HG03469 (cell line): Measurements from ENCODE around the gene BEND3.

ENCODE experiments used
- ATAC-seq: cut with Tn5 transposase; IDR thresholded peaks from one replicate; pipeline ENCODE4 v1.9.1; 2021; ENCODE audit warnings: mild to moderate bottlenecking, moderate library complexity, moderate number of reproducible peaks; ENCODE audit not compliant: unreplicated experiment

Gene BEND3

DNA sequence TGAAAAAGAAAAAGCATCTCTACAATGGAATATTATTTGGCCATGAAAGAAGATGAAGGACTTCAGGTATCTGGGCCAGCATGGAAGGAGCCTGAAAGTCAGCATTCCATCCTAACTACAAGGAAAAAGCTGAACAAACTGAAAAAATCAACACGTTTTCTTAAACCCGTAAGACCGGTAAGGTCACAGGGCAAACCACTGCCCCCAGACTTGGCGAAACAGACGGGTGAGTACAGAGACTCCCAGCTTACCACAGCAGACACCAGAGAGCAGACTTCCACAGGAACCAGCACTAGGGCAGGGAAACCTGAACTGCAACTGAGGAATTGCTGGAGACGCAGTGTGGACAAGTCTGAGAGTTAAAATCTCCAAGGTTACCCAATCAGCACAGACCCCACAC lies 31.4 kb downstream of the BEND3 start:
- ATAC-seq, result no peak

DNA sequence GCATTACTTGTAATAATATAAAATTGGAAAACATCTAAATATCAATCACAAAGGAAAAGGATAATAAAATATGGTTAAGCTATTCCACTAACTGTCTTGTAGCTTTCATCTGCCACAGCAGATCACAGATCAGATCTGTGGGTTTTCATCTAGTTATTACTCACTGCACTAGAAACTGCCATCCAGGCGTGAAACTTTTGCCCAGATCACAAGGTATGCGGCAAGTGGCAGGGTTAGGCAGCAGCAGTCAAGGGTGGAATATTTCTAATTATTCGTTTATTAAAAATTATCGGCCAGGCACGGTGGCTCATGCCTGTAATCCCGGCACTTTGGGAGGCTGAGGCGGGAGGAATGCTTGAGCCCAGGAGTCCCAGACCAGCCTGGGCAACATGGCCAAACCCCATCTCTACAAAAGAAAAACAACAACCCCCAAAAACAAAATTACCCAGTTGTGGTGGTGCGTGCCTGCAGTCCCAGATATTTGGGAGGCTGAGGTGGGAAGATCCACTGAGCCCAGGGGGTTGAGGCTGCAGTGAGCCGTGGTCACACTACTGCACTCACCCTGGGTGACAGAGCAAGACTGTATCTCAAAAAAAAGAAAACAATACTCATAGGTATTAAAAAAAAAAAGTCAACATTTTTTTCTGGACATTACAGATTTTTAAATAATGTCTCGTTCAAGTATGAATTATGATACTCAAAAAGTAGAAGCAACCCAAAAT lies 32.1 kb downstream of the BEND3 start:
- ATAC-seq, result peak; percentile 91

DNA sequence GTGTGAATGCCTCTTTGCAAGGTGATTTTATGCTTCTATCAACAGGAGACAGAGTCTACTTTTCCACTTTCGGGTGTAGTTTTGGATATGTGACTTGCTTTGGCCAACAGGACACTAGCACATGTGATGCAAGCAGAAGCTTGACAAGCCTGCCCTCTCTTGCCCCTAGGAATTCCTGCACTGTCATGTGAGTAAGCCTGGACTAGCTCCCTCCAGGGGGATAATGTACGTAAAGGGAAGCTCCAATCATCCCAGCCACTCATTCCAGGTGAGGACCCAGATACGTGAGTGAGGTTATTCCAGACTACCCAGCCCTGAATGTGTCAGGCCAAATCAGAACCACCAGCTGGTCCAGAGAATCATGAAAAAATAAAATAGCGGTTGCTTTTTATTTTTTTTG lies 33.3 kb downstream of the BEND3 start:
- no peak for ATAC-seq

DNA sequence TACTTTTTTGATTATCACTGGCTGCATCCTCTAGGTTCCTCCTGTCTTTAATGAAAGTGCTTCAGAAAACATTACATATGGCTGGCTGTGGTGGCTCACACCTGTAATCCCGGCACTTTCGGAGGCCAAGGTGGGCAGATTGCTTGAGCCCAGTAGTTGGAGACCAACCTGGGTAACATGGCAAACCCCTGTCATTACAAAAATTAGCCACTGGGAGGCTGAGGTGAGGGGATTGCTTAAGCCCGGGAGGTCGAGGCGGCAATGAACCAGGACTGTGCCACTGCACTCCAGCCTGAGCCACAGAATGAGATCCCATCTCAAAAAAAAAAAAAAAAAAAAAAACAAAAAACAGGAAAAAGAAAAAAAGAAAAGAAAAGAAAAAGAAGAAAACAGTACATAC lies 35.3 kb downstream of the BEND3 start:
- ATAC-seq, result no peak

DNA sequence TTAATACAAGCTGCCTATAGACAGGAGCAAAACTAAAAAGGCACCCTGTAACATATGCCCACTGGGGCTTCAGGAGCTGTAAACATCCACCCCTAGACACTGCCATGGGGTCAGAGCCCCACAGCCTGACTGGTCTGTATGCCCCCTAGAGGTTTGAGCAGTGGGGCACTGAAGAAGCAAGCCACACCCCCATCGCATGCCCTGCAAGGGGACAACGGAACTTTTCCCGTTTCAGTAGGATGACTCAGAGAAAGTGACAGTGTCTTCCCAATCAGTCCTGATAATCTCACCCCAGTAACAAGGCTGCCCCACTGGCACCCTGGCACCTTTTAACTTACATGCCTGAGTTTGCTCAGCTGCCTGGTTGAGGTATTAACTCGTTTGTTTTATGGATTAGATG lies 35.9 kb downstream of the BEND3 start:
- ATAC-seq, result no peak

DNA sequence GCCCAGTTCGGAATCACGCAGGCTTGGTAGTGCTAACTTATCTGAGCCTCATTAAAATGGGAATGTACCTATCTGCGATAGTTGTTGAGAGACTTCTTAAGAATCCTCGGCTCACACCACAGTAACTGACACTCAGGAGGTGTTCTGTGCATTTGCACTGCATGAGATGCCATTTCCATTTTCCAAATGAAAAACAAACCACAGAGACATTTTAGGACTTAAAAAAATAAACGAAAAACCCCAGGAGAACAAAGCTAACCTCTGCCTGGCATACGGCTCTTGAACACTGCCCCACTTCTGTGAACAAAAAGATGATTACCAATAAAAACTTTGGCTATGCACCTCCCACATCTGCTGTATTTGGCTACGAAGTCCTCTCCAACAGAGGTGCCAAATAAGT lies 37.6 kb downstream of the BEND3 start:
- ATAC-seq, result no peak

DNA sequence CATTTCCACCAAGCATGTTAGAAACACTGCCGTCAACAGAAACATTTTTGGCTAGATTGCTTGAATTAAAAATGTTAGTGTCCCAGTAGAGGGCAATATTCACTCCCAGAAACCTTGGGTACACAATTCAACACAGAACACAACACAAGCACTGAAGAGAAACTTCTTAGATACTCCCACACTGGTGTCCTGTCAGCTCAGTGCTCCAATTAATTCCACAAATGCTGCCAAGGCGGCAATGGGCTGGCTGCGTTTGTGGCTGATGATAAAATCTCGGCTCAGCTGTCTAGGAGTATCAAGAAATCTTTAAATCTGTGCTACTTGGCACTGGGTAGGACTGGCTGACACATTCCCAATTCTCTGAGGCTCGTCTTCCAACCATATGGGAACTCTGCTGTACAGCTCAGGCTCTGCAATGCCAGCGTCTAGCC lies 39.3 kb downstream of the BEND3 start:
- no peak for ATAC-seq

DNA sequence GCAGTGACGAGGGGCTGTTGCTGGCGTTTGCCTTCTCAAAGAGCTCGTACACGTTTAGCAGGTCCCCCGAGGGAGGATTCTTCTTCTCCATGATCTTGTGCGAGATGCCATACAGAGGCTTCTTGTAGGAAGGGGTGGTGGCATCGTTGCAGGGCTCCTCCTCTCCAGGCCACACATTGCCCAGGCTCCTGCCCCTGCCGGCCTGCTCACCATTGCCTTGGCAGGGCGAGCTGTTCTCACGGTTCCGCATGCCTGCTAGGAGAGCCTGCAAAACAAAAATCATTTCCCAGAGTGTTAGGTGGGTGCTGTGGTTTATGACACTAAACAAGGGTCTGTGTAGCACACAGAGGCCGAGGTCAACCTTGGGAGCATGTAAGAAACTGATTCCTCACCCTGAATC lies 44.6 kb downstream of the BEND3 start:
- no peak for ATAC-seq

DNA sequence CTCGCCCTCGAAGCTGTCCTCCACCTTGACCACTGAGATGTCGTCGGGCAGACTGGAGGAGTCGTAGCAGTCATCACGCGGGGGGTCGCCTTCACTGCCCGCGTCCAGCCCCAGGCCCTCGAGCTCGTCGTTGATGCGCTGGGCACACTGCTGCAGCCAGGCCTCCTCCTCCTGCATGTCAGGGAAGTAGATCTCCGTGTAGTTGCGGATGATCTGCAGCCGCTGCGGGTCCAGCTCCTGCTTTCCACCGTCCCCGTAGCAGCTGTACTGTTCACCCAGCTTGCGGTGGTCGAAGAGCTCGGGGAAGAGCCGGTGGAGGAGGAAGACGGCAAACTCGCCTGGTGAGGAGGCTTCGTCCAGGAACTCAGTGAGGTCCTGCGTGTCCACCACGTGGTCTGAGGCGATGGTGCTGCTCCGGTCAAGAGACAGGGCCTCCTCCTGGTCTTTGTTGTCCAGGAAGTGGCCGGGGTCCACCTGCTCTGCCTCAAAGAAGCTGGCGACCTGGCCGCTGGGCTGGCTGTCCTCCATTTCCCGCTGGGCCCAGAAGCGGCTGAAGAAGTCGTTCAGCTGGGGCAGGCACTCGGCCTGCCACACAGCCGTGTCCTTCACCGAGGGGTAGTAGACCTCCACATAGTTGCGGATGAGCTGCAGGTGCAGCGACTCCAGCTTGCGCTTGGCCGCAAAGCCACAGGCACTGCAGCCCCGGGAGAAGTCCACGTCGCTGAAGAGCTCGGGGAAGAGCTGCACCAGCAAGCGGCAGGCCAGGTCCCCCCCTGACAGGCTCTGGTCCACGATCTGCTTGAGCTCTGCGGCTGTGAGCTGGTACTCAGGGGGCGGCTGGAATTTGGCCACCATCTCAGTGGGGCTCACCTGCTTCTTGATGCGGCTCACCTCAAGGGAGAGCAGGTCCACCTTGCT lies 45.4 kb downstream of the BEND3 start:
- no peak for ATAC-seq

DNA sequence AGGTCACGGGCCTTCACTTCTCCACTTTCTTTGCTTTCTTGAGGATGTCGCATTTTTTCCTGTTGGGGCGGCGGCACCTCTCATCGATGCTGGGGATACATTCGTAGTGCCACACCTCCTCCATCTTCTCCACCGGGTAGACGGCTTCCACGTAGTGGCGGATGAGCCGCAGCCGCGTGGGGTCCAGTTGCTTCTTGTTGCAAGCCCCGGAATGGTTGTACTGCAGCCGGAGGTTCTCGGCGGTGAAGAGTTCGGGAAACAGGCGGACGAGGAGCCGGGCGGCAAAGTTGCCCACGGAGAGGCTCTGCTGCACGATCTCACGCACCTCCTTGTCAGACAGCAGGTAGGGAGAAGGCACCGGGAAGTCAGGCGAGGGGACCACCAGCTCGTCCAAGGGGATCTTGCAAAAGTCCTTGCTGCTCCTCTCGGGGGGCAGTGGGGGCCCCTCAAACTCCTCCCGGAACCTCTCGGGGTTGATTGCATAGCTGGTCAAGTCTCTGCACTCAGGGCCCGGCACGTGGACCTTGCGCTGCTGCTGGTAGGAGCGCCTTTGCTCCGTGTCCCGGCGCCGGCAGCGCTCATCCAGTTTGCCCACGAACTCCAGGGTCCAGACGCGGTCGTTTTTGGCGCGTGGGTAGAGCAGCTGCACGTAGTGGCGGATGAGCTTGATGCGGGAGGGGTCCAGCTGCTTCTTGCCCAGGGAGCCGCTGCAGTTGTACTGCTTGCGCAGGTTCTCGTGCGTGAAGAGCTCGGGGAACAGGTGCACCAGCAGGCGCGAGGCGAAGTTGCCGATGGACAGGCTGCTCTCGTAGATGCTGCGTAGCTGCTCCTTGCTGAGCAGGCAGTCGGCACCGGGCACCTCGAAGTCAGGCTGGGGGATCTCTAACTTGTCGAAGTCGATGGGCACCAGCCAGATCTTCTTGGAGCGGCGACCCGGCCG lies 46.4 kb downstream of the BEND3 start:
- no peak for ATAC-seq

DNA sequence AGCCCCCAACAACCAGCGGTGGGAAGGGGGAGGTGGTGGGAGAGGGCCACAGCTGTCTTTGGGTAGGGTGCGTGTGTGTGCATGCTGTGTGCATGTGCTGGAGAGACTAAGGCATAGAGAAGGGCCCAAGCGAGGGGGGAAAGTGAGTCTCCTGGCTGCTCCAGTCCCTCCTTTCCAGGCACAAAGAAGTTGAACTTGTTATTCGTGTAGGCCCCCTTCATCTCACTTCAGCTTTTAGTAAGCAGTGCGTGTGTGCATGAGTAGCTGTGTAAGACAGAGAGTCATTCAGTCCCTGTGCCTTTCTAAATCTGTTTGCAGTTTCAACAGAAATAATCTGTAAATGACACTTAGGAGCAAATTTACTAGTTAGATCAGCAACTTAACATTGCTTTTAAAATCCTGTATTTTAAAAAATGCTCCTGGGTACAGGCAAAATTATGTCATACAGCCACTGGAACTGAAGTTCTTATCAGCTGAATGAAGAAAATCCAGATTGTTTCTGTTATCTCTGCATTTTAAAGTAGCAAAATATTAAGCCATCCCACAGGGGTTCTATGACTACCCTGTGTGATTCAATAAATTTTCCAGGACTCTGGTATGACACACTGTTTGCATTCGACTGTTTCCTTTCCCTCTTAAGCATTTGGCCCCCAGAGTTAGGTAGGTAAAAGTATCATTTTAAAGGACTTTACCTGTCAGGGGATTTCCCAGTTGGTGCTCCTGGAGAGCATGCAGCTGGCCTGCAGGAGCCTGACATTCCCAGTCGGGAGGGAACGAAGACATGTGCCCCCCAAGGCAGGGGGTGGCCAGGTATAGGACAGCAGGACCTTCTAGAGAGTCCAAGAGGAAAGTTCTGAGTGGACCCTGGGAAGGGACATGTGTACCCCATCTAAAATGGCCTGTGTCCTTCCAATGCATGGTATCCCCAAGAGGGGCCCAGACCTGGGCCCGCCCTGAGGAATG lies 48.3 kb downstream of the BEND3 start:
- no peak for ATAC-seq

DNA sequence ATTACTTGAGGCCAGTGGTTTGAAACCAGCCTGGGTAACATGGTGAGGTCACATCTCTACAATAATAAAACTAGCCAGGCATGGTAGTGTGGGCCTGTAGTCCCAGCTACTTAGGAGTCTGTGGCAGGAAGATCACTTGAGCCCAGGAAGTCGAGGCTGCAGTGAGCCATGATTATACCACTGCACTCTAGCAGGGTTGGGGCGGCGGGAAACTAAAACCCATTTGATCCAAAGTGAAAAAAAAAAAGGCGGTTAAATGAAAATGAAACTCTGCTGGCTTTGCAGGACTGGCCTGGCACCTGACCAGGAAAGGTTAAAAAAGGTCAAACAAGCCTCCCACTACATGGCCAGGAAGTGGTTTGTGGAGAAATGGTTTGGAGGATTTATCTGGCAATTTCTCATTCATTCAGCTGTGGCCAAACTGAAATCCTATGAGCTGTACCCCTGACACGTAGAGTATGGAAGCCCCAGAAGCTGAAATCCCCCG lies 50.7 kb downstream of the BEND3 start:
- ATAC-seq, result no peak

DNA sequence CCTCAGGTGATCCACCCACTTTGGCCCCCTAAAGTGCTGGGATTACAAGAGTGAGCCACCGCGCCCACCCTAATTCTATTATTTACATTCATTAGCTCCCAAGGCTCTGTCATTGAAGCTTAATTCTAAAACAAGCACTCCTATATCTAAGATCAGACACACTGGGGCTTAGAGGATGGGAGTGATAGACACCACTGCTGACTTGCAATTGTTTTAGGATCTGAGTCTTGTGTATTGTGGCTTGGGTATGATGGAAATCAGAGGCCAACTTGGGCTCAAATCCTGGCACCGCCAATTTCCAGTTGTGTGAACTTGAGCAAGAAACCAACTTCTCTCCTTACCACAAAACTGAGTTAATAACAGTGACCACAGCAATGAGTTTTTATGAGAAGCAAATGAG lies 52.6 kb downstream of the BEND3 start:
- no peak for ATAC-seq

DNA sequence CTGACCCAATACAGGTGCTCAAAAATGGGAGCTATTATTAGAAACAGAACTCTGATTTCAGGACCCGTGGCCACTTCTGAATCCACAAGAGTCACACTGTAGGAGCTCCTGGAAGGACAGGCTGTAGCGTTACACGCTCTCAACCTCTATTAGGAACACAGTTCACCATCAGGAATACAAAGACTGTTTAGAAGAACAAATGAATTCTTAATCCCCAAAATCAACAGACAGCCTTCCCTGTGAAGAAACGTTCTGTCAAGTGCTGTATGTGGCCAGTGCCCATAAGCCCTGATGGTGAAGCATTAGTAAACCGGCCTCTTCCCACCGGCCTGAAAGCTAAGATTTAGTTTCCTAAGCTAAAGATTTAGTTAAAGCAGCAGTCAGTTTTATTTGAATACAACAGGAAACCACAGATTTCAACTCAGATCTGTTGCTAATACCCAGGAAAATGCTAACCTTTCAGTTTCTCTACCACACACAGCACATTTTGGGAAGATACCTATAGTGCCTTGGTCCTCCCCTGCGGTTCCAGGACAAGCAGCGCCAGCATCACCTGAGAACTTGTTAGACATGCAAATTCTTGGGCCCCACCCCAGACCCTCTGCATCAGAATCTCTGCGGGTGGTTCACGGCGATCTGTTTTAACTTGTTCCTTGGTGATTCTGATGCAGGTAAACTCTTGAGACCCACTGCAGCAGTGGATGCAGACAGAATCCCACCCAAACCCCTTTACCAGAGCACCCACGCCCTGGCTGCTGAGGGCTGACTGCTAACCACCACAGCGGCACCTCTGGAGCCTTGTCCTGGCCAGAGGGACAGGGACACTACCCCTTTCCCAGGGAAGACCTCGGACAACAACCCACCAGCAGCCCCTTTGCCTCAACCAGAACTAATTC lies 53.9 kb downstream of the BEND3 start:
- no peak for ATAC-seq

DNA sequence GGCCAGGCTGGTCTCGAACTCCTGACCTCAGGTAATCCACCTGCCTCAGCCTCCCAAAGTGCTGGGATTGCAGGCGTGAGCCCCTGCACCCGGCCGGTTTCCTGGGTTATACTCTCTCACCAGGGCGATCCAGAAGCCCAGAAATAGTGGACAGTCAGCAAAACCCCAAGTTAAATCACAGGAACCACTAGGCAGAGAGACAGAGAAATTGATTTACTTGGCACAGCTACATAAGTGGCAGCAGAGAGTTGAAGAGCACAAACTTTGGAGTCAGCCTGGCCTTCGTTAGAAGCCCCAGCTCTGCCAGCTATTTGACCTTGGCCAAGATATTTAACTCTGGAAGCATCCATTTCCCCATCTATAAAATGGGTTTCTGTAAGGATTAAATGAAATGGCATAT lies 54.6 kb downstream of the BEND3 start:
- ATAC-seq, result no peak

DNA sequence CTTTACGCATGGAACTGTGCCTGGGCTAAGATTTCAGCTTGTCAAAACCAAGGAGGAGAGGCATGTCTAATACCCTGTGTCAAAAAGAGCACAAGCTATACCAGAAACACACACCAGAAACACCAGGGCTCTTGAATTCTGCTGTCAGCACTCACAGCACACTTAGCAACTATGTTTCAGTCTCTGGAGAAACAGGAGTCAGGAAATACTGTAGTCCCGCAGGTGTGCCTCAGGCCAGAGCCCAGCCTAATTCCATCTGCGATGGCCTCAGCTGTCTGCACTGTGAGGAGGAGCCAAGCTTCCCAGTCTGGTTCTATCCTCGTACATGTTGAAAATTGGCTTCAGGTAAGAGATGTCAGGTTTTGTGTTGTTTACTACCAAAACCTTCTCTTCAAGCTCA lies 55.7 kb downstream of the BEND3 start:
- ATAC-seq, result no peak

DNA sequence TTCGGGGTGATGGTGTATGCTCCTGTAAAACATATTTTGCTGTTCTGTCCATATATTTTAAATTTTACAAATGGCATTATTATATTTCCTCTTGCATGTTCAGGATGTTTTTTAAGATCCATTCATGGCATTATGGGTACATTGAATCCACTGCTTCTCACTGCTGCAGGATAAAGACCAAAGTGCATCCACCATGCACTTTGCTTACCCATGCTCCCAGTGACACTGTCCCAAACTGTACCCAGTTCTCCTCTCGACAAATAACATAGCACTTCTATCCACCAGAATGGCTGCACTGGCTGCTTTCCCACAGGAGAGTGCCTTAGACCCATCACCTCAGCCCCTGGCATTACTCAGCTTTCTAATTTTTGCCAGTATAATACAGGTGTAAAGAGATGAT lies 57.6 kb downstream of the BEND3 start:
- ATAC-seq, result no peak

DNA sequence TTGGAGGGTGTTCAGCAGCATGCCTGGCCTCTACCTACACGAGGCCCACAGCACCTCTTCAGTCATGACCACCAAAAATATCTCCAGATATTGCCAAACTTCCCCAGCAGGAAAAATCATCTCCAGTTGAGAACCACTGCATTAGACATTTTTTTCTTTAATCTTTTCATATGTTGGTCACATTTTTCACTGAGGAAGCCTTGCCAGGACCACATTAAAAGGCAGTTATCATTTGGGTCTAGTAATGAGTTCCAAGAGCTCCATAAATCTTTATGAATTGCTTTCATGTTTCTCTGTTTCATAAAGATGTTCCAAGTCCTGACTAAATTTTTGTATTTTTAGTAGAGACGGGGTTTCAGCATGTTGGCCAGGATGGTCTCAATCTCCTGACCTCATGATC lies 58.5 kb downstream of the BEND3 start:
- no peak for ATAC-seq

DNA sequence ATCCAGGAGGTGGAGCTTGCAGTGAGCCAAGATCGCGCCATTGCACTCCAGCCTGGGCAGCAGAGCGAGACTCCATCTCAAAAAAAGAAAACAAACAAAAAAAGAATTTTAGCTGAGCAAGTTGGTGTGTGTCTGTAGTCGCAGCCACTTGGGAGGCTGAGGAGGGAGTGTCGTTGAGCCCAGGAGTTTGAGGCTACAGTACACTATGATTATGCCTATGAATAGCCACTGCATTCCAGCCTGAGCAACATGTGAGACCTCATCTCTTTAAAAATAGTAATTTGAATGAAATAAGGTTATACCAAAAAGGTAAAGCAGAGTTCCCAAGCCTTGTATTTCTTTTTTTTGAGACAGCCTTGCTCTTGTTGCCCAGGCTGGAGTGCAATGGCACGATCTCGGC lies 67.5 kb downstream of the BEND3 start:
- no peak for ATAC-seq
